ENCODE results near the gene AKAP8. TPM values are rescaled to one million over a fixed set of nuclear protein-coding genes. Genes with fewer than 3 reads are reported as not detected.

The AKAP8 gene
- polyA plus RNA-seq, 1 donor, result 28.1 TPM

GRCh38 chr19:15404097-15404779 is 24.7 kb upstream of the AKAP8 start:
- H3K4me1 ChIP-seq (ENCODE audit: control insufficient read depth, insufficient read depth, low read length), result no peaks in the 10 kb centered on the region
- H3K36me3 ChIP-seq (ENCODE audit: control insufficient read depth, insufficient read depth, low read length), result peaks cover 66% of the 10 kb centered on the region
- 100% methylated on average over 1 of the region's 7 CpGs for WGBS (ENCODE audit: insufficient coverage, low lambda C conversion rate)
- no peaks in the 10 kb centered on the region for H3K9me3 ChIP-seq (ENCODE audit: control insufficient read depth, low read depth, low read length)
- H3K4me3 ChIP-seq (ENCODE audit: low read length), result no peak overlapping the region
- H3K27ac ChIP-seq (ENCODE audit: low read length), result no peak overlapping the region
- DNase-seq, result no peak
- no peaks in the 10 kb centered on the region for H3K27me3 ChIP-seq (ENCODE audit: control insufficient read depth, insufficient read depth, low read length)

DNA sequence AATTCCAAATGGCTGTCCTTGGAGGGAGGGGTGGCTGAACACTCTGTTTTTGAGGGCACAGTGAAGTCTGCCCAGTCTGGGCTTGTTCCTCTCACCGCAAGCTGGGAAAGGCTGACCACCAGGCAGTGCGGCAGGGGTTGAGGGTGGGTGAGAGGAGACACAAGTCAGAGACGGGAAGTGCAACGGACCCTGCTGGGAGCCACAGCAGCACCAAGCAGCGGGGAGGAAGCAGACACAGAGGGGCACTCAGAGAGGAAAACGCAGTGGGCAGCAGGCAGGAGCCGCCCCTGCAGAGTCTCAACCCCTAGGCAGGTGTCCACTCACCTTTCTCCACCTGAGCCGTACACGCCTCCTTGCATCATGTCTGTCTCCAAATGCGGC is 23.6 kb upstream of the AKAP8 start:
- Histone ChIP-seq H3K27ac (ENCODE audit: low read length) (no peak overlapping the region), H3K27me3 (ENCODE audit: control insufficient read depth, insufficient read depth, low read length) (no peaks in the 10 kb centered on the region), H3K9me3 (ENCODE audit: control insufficient read depth, low read depth, low read length) (no peaks in the 10 kb centered on the region), H3K4me3 (ENCODE audit: low read length) (no peak overlapping the region), H3K4me1 (ENCODE audit: control insufficient read depth, insufficient read depth, low read length) (no peaks in the 10 kb centered on the region), H3K36me3 (ENCODE audit: control insufficient read depth, insufficient read depth, low read length) (peaks cover 72% of the 10 kb centered on the region)
- DNase-seq, result no peak
- WGBS (ENCODE audit: insufficient coverage, low lambda C conversion rate), result no CpG with 5 or more reads among the region's 10 CpGs

GRCh38 chr19:15402411-15403150 is 23.0 kb upstream of the AKAP8 start:
- H3K36me3 ChIP-seq (ENCODE audit: control insufficient read depth, insufficient read depth, low read length), result peaks cover 77% of the 10 kb centered on the region
- H3K27me3 ChIP-seq (ENCODE audit: control insufficient read depth, insufficient read depth, low read length), result no peaks in the 10 kb centered on the region
- H3K4me3 ChIP-seq (ENCODE audit: low read length), result no peak overlapping the region
- H3K9me3 ChIP-seq (ENCODE audit: control insufficient read depth, low read depth, low read length), result no peaks in the 10 kb centered on the region
- no peak for DNase-seq
- no CpG with 5 or more reads among the region's 15 CpGs for WGBS (ENCODE audit: insufficient coverage, low lambda C conversion rate)
- no peak overlapping the region for H3K27ac ChIP-seq (ENCODE audit: low read length)
- no peaks in the 10 kb centered on the region for H3K4me1 ChIP-seq (ENCODE audit: control insufficient read depth, insufficient read depth, low read length)

DNA sequence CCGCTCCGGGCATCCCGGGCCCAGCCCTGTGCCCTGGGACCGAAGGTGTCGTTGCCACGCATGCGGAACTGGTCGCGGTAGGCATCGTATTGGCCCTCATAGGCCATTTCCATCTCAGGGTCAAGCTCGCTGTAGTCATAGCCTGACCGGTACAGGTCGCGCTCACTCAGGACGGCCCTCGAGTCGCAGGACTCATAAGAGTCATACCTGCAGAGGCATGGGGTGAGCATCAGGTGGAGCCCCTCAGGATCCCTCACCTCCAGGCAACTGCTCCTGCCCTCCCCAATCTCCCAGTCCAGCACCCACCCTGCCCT is 21.8 kb upstream of the AKAP8 start:
- Histone ChIP-seq H3K9me3 (ENCODE audit: control insufficient read depth, low read depth, low read length) (no peaks in the 10 kb centered on the region), H3K27me3 (ENCODE audit: control insufficient read depth, insufficient read depth, low read length) (no peaks in the 10 kb centered on the region), H3K4me1 (ENCODE audit: control insufficient read depth, insufficient read depth, low read length) (no peaks in the 10 kb centered on the region), H3K4me3 (ENCODE audit: low read length) (no peak overlapping the region), H3K27ac (ENCODE audit: low read length) (no peak overlapping the region), H3K36me3 (ENCODE audit: control insufficient read depth, insufficient read depth, low read length) (peaks cover 87% of the 10 kb centered on the region)
- no peak for DNase-seq
- WGBS (ENCODE audit: insufficient coverage, low lambda C conversion rate), result 90% methylated on average over 2 of the region's 17 CpGs

DNA sequence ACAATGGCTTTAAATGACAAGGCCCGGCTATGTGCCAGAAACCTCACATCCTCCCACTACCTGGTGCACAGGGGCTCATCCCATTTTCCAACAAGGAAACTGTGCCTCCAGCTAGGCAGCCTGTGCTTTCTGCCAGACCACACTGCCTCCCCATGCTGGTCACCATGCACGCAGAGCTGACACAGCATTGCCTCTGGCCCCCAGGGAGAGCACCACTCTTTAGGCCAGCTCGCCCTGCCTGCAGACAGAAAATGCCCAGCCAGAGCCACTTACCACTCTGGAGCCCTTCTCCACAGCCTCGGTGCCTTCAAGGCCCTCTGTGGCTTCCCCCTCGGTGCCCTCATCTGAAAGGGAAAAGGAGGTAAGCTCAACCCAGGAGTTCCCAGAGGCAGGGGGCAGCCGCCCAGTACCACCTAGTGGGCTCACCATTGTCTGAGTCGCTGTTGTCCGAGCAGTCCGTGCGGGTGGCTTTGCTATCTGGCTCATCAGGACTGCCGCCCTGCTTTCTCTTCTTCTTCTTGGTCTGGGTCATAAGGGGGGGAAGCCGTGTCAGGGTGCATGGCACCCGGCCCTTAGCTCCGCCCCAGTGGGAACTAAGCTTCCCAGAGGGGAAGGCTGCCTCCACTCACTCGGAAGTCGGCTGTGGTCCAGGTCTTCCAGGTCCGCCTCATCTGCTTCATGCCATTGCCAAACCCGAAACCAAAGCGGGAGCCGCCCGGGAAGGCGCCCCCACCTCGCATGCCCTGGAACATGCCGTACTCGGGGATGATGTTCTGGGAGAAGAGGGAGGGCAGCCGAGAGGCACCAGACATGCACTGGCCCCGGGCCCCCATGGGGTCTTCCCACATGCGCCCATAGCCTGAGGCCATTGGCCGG is 21.2 kb upstream of the AKAP8 start:
- Histone ChIP-seq H3K4me1 (ENCODE audit: control insufficient read depth, insufficient read depth, low read length) (no peaks in the 10 kb centered on the region), H3K27ac (ENCODE audit: low read length) (no peak overlapping the region), H3K4me3 (ENCODE audit: low read length) (no peak overlapping the region), H3K36me3 (ENCODE audit: control insufficient read depth, insufficient read depth, low read length) (peaks cover 90% of the 10 kb centered on the region), H3K9me3 (ENCODE audit: control insufficient read depth, low read depth, low read length) (no peaks in the 10 kb centered on the region), H3K27me3 (ENCODE audit: control insufficient read depth, insufficient read depth, low read length) (no peaks in the 10 kb centered on the region)
- DNase-seq, result no peak
- 100% methylated on average over 1 of the region's 29 CpGs for WGBS (ENCODE audit: insufficient coverage, low lambda C conversion rate)

DNA sequence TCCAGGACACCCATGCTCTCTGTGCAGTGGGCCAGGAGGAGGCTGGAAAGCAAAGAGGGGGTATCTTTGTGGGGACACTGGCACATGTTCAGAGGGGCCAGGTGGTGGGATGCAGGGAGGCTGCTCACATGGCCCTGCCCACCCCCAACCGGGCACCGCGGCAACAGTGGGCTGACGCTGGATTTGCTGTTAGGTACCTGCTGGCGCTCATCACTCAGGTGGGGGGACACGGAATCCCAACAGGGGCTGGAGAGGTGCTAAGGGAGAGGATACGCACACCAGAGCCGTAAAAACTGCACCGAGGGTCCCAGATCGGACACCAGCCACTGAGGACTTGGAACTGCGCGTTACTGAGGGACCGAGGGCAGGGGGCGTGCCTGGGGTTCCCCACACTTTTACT is 20.0 kb upstream of the AKAP8 start:
- no CpG with 5 or more reads among the region's 14 CpGs for WGBS (ENCODE audit: insufficient coverage, low lambda C conversion rate)
- peaks cover 90% of the 10 kb centered on the region for H3K36me3 ChIP-seq (ENCODE audit: control insufficient read depth, insufficient read depth, low read length)
- no peak for DNase-seq

GRCh38 chr19:15399234-15399515 is 19.6 kb upstream of the AKAP8 start:
- no CpG with 5 or more reads among the region's 8 CpGs for WGBS (ENCODE audit: insufficient coverage, low lambda C conversion rate)
- H3K27me3 ChIP-seq (ENCODE audit: control insufficient read depth, insufficient read depth, low read length), result no peaks in the 10 kb centered on the region
- no peak overlapping the region for H3K4me3 ChIP-seq (ENCODE audit: low read length)
- peaks cover 86% of the 10 kb centered on the region for H3K36me3 ChIP-seq (ENCODE audit: control insufficient read depth, insufficient read depth, low read length)
- no peak for DNase-seq
- no peaks in the 10 kb centered on the region for H3K9me3 ChIP-seq (ENCODE audit: control insufficient read depth, low read depth, low read length)
- no peak overlapping the region for H3K27ac ChIP-seq (ENCODE audit: low read length)
- no peaks in the 10 kb centered on the region for H3K4me1 ChIP-seq (ENCODE audit: control insufficient read depth, insufficient read depth, low read length)

More for the DNA sequence above, 20.0 kb upstream of the AKAP8 start:
- no peak overlapping the region for H3K4me3 ChIP-seq (ENCODE audit: low read length)
- no peak overlapping the region for H3K27ac ChIP-seq (ENCODE audit: low read length)
- H3K27me3 ChIP-seq (ENCODE audit: control insufficient read depth, insufficient read depth, low read length), result no peaks in the 10 kb centered on the region
- H3K9me3 ChIP-seq (ENCODE audit: control insufficient read depth, low read depth, low read length), result no peaks in the 10 kb centered on the region
- H3K4me1 ChIP-seq (ENCODE audit: control insufficient read depth, insufficient read depth, low read length), result no peaks in the 10 kb centered on the region

DNA sequence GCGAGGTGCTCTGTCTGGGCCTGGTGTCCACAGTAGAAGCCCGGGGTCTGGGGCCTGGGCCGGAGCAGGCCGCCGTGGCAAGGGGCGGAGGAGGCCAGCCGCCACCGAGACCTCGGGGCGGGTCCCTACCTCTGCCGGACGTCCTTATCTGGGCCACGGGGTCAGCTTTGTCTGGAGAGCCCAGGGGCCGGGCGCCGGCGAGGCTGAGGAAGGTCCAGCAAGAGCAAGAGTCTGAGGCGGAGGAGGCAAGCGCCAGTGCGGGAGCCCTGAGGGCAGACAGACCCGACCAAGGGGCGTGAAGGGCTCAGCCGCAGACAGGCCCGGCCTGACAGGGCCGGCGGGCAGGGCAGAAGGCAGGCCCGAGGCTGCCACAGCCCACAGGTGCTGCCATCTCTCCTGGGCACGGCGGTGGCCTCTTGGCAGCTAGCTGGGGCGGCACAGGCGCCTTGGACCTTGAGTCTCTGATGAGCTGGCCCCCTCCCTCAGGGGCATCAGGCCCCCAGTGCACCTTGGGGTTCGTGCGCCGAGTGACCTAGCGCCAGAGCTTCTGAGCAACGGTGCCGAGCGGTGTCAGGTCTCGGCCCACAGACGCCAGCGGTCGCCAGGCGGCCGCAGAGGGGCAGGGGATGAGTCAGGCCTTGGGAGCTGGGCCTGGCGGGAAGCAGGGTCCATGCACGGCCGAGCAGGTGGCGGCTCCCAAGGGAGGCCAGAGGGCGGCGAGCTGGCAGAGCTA is 19.1 kb upstream of the AKAP8 start:
- WGBS (ENCODE audit: insufficient coverage, low lambda C conversion rate), result no CpG with 5 or more reads among the region's 50 CpGs
- Histone ChIP-seq H3K36me3 (ENCODE audit: control insufficient read depth, insufficient read depth, low read length) (peaks cover 82% of the 10 kb centered on the region), H3K27ac (ENCODE audit: low read length) (no peak overlapping the region)

GRCh38 chr19:15397782-15398181 is 18.2 kb upstream of the AKAP8 start:
- Histone ChIP-seq H3K27ac (ENCODE audit: low read length) (no peak overlapping the region), H3K27me3 (ENCODE audit: control insufficient read depth, insufficient read depth, low read length) (no peaks in the 10 kb centered on the region), H3K36me3 (ENCODE audit: control insufficient read depth, insufficient read depth, low read length) (peaks cover 77% of the 10 kb centered on the region), H3K9me3 (ENCODE audit: control insufficient read depth, low read depth, low read length) (no peaks in the 10 kb centered on the region), H3K4me1 (ENCODE audit: control insufficient read depth, insufficient read depth, low read length) (no peaks in the 10 kb centered on the region), H3K4me3 (ENCODE audit: low read length) (no peak overlapping the region)
- DNase-seq, result no peak
- no CpG with 5 or more reads among the region's 11 CpGs for WGBS (ENCODE audit: insufficient coverage, low lambda C conversion rate)

More for the DNA sequence above, 19.1 kb upstream of the AKAP8 start:
- Histone ChIP-seq H3K4me3 (ENCODE audit: low read length) (no peak overlapping the region), H3K9me3 (ENCODE audit: control insufficient read depth, low read depth, low read length) (no peaks in the 10 kb centered on the region), H3K4me1 (ENCODE audit: control insufficient read depth, insufficient read depth, low read length) (no peaks in the 10 kb centered on the region), H3K27me3 (ENCODE audit: control insufficient read depth, insufficient read depth, low read length) (no peaks in the 10 kb centered on the region)
- DNase-seq, result no peak

GRCh38 chr19:15397236-15397635 is 17.6 kb upstream of the AKAP8 start:
- no peaks in the 10 kb centered on the region for H3K9me3 ChIP-seq (ENCODE audit: control insufficient read depth, low read depth, low read length)
- no peak overlapping the region for H3K27ac ChIP-seq (ENCODE audit: low read length)
- no peaks in the 10 kb centered on the region for H3K4me1 ChIP-seq (ENCODE audit: control insufficient read depth, insufficient read depth, low read length)
- H3K4me3 ChIP-seq (ENCODE audit: low read length), result no peak overlapping the region
- no peak for DNase-seq
- WGBS (ENCODE audit: insufficient coverage, low lambda C conversion rate), result no CpG with 5 or more reads among the region's 6 CpGs
- H3K27me3 ChIP-seq (ENCODE audit: control insufficient read depth, insufficient read depth, low read length), result no peaks in the 10 kb centered on the region
- H3K36me3 ChIP-seq (ENCODE audit: control insufficient read depth, insufficient read depth, low read length), result peaks cover 71% of the 10 kb centered on the region
